ENCODE measurements around the gene C2orf81. TPM values are rescaled to one million over a fixed set of nuclear protein-coding genes. Genes with fewer than 3 reads are reported as not detected.
"Not testable (repeated sequence)": the region's sequence is repeated elsewhere in the genome, so short reads cannot be mapped to it uniquely, and the experiment has no call there.

C2orf81 gene
- total and polyA plus RNA-seq, 4 donors = 0.08 to 0.44 (median 0.29) TPM

- Histone ChIP-seq H3K27ac (ENCODE audit: low read depth in 1 of 2, low read length in 2 of 2) (no peak overlapping the region), H3K9ac (ENCODE audit: low read depth in 1 of 2, low read length in 2 of 2) (no peak overlapping the region), H3K27me3 (ENCODE audit: control insufficient read depth in 4 of 4, insufficient read depth in 4 of 4, low read length in 3 of 4) (no peaks in the 10 kb centered on the region), H3K36me3 (ENCODE audit: control insufficient read depth in 4 of 4, insufficient read depth in 3 of 4, low read depth in 1 of 4, low read length in 3 of 4) (peaks cover 10 to 41% (median 27%) of the 10 kb centered on the region in 4 donors), H3K9me3 (ENCODE audit: control insufficient read depth in 4 of 4, low read length in 3 of 4) (no peaks in the 10 kb centered on the region), H3K4me1 (ENCODE audit: control insufficient read depth in 4 of 4, insufficient read depth in 4 of 4, low read length in 3 of 4) (peaks cover 6 to 22% (median 15%) of the 10 kb centered on the region in 4 donors), H3K4me3 (ENCODE audit: low read depth in 1 of 3, low read length in 3 of 3) (no peak overlapping the region)
- no peak for DNase-seq (ENCODE audit: low spot score)
- TF ChIP-seq SP1 (IDR thresholded peaks at IDR 0.05) = no peak
- TF ChIP-seq GABPA (IDR thresholded peaks at IDR 0.05 in 1 of 2, conservative IDR thresholded peaks at IDR 0.05 in 1 of 2) = no peak
- no peak for TF ChIP-seq RAD21 (IDR thresholded peaks at IDR 0.05)
- WGBS = 72% methylated on average over 5 of the region's 5 CpGs
These were observed 2.9 kb upstream of the C2orf81 start for GRCh38 chr2:74424139-74424992.

GRCh38 chr2:74423231-74424095, 2.0 kb upstream of the C2orf81 start:
- WGBS = 78% methylated on average over 9 of the region's 9 CpGs
- peaks cover 6 to 17% (median 7%) of the 10 kb centered on the region in 4 donors for H3K4me1 ChIP-seq (ENCODE audit: control insufficient read depth in 4 of 4, insufficient read depth in 4 of 4, low read length in 3 of 4)
- no peaks in the 10 kb centered on the region for H3K9me3 ChIP-seq (ENCODE audit: control insufficient read depth in 4 of 4, low read length in 3 of 4)
- H3K4me3 ChIP-seq (ENCODE audit: low read depth in 1 of 3, low read length in 3 of 3) = no peak overlapping the region
- H3K27me3 ChIP-seq (ENCODE audit: control insufficient read depth in 4 of 4, insufficient read depth in 4 of 4, low read length in 3 of 4) = no peaks in the 10 kb centered on the region
- H3K9ac ChIP-seq (ENCODE audit: low read depth in 1 of 2, low read length in 2 of 2) = no peak overlapping the region
- TF ChIP-seq HNF4A (conservative IDR thresholded peaks at IDR 0.05) (no peak), TAF1 (conservative IDR thresholded peaks at IDR 0.05) (no peak), ATF3 (IDR thresholded peaks at IDR 0.05) (no peak), JUND (IDR thresholded peaks at IDR 0.05) (no peak), SP1 (IDR thresholded peaks at IDR 0.05) (no peak), ZBTB33 (IDR thresholded peaks at IDR 0.05) (no peak), FOXA2 (IDR thresholded peaks at IDR 0.05) (no peak), RXRA (IDR thresholded peaks at IDR 0.05) (no peak), REST (IDR thresholded peaks at IDR 0.05) (no peak), NR2F2 (IDR thresholded peaks at IDR 0.05) (no peak), CTCF (IDR thresholded peaks at IDR 0.05; ENCODE audit: low read depth, low read length, missing input control) (no peak), EGR1 (IDR thresholded peaks at IDR 0.05; ENCODE audit: low read depth in 2 of 2) (no peak), YY1 (IDR thresholded peaks at IDR 0.05) (no peak), FOXA1 (IDR thresholded peaks at IDR 0.05) (no peak)
- peaks cover 5 to 33% (median 21%) of the 10 kb centered on the region in 4 donors for H3K36me3 ChIP-seq (ENCODE audit: control insufficient read depth in 4 of 4, insufficient read depth in 3 of 4, low read depth in 1 of 4, low read length in 3 of 4)
- no peak for DNase-seq (ENCODE audit: low spot score)
- no peak overlapping the region for H3K27ac ChIP-seq (ENCODE audit: low read depth in 1 of 2, low read length in 2 of 2)

GRCh38 chr2:74420443-74421103, 846 bp downstream of the C2orf81 start:
- H3K27me3 ChIP-seq (ENCODE audit: control insufficient read depth in 4 of 4, insufficient read depth in 4 of 4, low read length in 3 of 4); H3K9me3 ChIP-seq (ENCODE audit: control insufficient read depth in 4 of 4, low read length in 3 of 4); H3K36me3 ChIP-seq (ENCODE audit: control insufficient read depth in 4 of 4, insufficient read depth in 3 of 4, low read depth in 1 of 4, low read length in 3 of 4); H3K4me3 ChIP-seq (ENCODE audit: low read depth in 1 of 3, low read length in 3 of 3); H3K27ac ChIP-seq (ENCODE audit: low read depth in 1 of 2, low read length in 2 of 2); H3K9ac ChIP-seq (ENCODE audit: low read depth in 1 of 2, low read length in 2 of 2); DNase-seq (ENCODE audit: low spot score): not testable (repeated sequence)
- 80% methylated on average over 19 of the region's 19 CpGs for WGBS
- peaks cover 7 to 18% (median 10%) of the 10 kb centered on the region in 4 donors for H3K4me1 ChIP-seq (ENCODE audit: control insufficient read depth in 4 of 4, insufficient read depth in 4 of 4, low read length in 3 of 4)

All from liver (tissue), 9 donors.